Measurements from ENCODE around the gene PRDM12. TPM values are rescaled to one million over a fixed set of nuclear protein-coding genes. Genes with fewer than 3 reads are reported as not detected.
A peak's percentile ranks its signal among the peaks of the same experiment; 100 is the strongest.

PRDM12 gene
- total and polyA plus RNA-seq, 2 of the 8 experiments (the other 6 are each of a cell fraction or from before 2014, with no cell fraction given): 0.14 to 0.22 TPM

GRCh38 chr9:130689572-130689936, 25.2 kb downstream of the PRDM12 start:
- Histone ChIP-seq H4K5ac (ENCODE audit: insufficient read length, low read depth, low read length) (no peak overlapping the region), H2BK120ac (replicated peaks; ENCODE audit: low read depth, low read length) (no peak overlapping the region), H2BK15ac (ENCODE audit: low read length) (no peak overlapping the region), H3K23me2 (ENCODE audit: low read depth, low read length) (peaks cover 10% of the 10 kb centered on the region), H4K8ac (ENCODE audit: extremely low read depth, insufficient read depth, low read length) (no peak overlapping the region; the same call in 1 of the 2 replicates), H3K27me3 (replicated peaks in 1 of 4; ENCODE audit: control insufficient read depth in 3 of 4, extremely low read depth in 1 of 4, insufficient read depth in 3 of 4, low read length in 3 of 4) (no peaks in the 10 kb centered on the region), H4K91ac (replicated peaks; ENCODE audit: insufficient read length, low read length) (no peak overlapping the region), H3K56ac (replicated peaks; ENCODE audit: insufficient read length, low read depth, low read length) (no peak overlapping the region), H3K4me2 (ENCODE audit: insufficient read depth in 1 of 2, low read depth in 2 of 2, low read length in 2 of 2) (peak overlapping the region; percentile 43 to 45; a peak in 3 of 4 replicates), H2AK5ac (ENCODE audit: low read depth, low read length) (no peak overlapping the region), H3K36me3 (ENCODE audit: control insufficient read depth in 2 of 4, insufficient read depth in 4 of 4, low read length in 3 of 4) (no peaks in the 10 kb centered on the region), H2BK20ac (ENCODE audit: low read length) (no peak overlapping the region), H3K4ac (replicated peaks; ENCODE audit: insufficient read length, low read depth, low read length) (no peak overlapping the region), H3K18ac (ENCODE audit: extremely low read depth, low read length) (no peak overlapping the region), H4K20me1 (replicated peaks in 1 of 2; ENCODE audit: control insufficient read depth in 1 of 2, insufficient read depth in 2 of 2, low read length in 2 of 2) (no peaks in the 10 kb centered on the region), H3K23ac (ENCODE audit: insufficient read length) (no peak overlapping the region), H3K9me3 (ENCODE audit: insufficient read depth in 2 of 2, low read depth in 1 of 2, low read length in 1 of 2) (peaks cover 0 to 4% of the 10 kb centered on the region in 2 experiments; a peak in 2 of 4 replicates), H3K14ac (ENCODE audit: insufficient read length) (no peak overlapping the region), H3K4me3 (ENCODE audit: extremely low read depth in 1 of 4, insufficient read depth in 2 of 4, low read depth in 3 of 4, low read length in 4 of 4) (peak overlapping the region in 1 of 4 experiments; percentile 27; a peak in 1 of 8 replicates), H3K79me1 (ENCODE audit: low read depth, low read length) (no peaks in the 10 kb centered on the region), H3K9ac (replicated peaks in 1 of 4; ENCODE audit: extremely low read depth in 1 of 4, low read depth in 3 of 4, low read length in 3 of 4) (no peak overlapping the region), H3K79me2 (ENCODE audit: control insufficient read depth in 1 of 2, insufficient read depth in 2 of 2, low read length in 2 of 2) (peaks cover 6 to 10% of the 10 kb centered on the region in 2 experiments; a peak in 3 of 4 replicates), H3K4me1 (replicated peaks in 1 of 4; ENCODE audit: control insufficient read depth in 3 of 4, insufficient read depth in 4 of 4, low read length in 3 of 4) (peaks cover 4 to 5% (median 5%) of the 10 kb centered on the region in 4 experiments; a peak in 5 of 7 replicates), H3K27ac (ENCODE audit: low read depth, low read length) (no peak overlapping the region), H2BK12ac (ENCODE audit: low read depth, low read length) (no peak overlapping the region), H2AFZ (ENCODE audit: low read length) (peak overlapping the region; percentile 81; the same call in 1 of the 2 replicates), H2BK5ac (ENCODE audit: low read depth, low read length) (no peak overlapping the region)
- CTCF ChIA-PET (ENCODE audit: partially characterized antibody): interaction anchor here (0.6 to 5.6 kb wide), 6 partner anchors 174 to 492 kb away, joined by 3 to 36 read pairs (median 3); no protein-coding TSS in a partner anchor
- WGBS, 2 experiments (ENCODE audit: extremely low coverage in 1 of 2, insufficient coverage in 1 of 2, insufficient read length in 1 of 2, insufficient replicate concordance in 2 of 2, low coverage in 1 of 2, low lambda C conversion rate in 2 of 2, missing lambda C conversion rate in 1 of 2): 69% methylated on average over 1 of the region's 1 CpG; no CpG with 5 or more reads in 1 of the 2 experiments
- POLR2A ChIA-PET (ENCODE audit: partially characterized antibody): interaction anchor here (0.8 to 2.1 kb wide), 12 partner anchors 10 to 242 kb away, joined by 3 to 8 read pairs (median 3); partner anchors contain the start of gene FUBP3
- no peak for DNase-seq (ENCODE audit: low read depth in 1 of 2, low spot score in 2 of 2)
- FAIRE-seq: no peak
- no peak for TF ChIP-seq CTBP2 (IDR thresholded peaks at IDR 0.05; ENCODE audit: borderline replicate concordance, insufficient read depth, insufficient read length, low read length)
